Activated CD4-positive, alpha-beta T cell treated with anti-CD3 and anti-CD28 coated beads for 24 hours (primary cell): ENCODE data around the gene ZSCAN1.

Experiments
- DNase-seq, 2 donors: peaks; one replicate each; pipeline ENCODE4 v3.0.0-alpha.2; 2020; ENCODE audit warnings: low read depth in 2 of 2

Gene ZSCAN1

DNA sequence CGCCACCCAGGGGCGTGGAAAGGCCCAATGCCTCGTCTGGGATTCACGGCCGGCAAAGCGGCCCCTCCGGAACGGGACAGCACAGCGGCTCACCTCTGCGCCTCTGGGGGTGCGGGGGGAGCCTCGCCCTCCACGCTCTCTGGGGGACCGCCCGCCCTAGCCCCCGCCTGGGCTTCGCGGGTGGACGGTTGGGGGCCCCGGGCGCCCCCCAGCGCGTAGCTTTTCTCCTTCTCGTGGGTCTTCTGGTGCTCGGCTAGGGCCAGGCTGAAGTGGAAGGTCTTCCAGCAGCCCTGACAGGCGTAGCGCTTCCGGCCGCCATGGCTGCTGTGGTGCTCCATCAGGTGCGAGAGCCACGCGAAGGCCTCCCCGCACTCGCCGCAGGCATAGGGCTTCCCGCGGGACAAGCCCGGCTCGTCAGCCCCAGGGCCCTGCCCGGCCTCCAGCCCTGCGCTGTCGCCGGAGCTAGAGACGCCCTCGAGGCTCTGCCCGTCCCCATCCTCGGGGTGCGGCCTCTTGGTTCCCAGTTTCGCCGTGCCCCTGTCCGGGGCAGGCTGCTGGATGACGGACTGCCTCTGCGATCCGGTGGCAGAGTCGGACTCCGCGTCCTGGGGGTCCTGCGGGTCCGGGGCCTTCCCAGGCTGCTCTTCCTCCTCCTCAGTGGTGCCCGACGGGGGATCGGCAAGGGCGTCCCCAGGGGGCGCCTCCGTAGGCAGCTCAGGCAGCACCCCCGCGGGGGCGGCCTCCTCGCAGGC lies 50.9 kb downstream of the ZSCAN1 start:
- no peak for DNase-seq

DNA sequence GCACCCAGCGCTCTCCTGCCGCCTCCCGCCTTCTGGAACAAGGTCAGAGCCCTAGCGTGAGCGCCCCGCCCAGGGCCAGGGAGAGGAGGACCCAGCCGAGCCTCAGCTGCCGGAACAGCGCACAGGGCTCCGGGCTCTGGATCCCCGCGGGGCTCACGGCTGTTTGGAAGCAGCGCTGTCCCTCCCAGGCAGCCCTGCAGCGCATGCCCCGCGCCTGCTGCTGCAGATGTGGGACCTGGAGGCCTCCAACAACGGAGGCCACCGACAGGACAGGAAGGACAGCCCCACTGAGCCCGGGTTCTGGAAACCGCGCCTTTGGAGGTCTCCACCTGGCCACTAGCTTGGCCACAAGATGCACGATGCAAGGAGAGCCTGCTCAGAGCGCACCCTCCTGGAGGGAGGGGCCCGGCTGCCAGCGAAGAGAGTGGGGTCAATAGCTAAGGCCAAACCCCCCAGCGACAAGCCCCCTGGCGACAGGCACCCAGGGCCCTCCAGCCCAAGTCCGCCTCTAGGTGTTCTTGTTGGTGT lies 51.6 kb downstream of the ZSCAN1 start:
- DNase-seq: no peak

DNA sequence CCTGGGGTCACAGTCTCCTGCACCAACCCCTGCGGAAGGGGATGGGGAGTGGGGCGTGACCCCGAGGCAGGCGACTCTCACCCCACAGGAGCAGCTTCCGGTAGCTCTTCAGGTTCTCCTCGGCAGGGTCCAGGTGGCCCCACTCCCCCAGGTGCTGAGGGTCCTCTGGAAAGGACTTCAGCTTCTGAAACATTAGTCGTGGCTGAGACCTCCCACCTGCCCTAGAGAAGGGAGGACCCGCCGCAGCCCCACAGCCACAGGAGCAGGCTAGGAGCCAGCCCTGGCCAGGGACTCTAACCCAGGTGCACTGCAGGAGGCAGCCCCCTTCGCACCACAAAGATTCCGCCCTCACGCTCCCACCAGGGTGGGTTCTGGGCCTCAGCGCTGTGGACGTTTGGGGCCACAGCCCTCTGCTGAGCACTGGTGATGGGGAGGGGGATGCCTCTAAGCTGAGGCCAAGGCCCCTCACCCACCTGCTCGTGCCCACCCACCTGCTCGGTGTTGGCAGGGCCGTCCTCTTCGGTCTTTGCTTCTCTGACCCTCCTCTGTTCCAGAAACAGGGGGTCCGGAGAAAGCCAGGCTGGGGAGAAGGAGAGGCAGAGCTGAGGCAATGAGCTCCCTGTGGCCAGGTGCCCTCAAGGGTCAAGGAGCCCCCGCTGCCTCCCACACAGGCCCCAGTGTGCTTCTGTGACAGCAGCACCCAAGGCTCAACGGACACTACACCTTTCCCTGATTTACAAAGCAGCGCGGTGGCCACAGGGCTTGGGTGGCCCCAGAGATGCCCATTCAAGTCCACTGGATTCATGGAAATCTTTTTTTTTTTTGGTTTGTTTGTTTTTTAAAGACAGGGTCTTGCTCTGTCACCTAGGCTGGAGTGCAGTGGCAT lies 53.2 kb downstream of the ZSCAN1 start:
- DNase-seq: no peak

DNA sequence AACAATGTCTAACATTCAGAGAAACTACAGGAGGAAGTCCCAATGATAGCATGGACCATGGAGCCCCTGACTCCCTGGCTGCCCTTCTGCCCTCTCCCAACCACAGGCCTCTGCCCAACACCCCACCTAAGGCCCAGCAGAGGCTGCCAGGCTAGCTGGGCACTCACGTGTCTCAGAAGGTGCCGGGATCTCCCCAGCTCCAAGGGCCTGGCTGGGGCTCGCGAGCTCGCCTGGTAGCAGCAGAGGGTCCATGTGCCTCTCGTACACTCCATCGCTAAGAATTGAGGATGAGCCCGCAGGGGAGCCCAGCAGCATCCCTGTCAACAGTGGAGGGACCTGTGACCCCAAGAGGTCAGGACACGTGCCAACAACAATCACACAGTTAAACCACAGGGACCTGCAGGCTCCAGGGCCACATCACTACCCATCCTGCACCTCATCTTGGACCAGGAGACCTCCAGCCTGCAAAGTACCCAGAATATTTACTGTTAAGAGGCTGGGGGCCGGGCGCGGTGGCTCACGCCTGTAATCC lies 54.8 kb downstream of the ZSCAN1 start:
- no peak for DNase-seq

DNA sequence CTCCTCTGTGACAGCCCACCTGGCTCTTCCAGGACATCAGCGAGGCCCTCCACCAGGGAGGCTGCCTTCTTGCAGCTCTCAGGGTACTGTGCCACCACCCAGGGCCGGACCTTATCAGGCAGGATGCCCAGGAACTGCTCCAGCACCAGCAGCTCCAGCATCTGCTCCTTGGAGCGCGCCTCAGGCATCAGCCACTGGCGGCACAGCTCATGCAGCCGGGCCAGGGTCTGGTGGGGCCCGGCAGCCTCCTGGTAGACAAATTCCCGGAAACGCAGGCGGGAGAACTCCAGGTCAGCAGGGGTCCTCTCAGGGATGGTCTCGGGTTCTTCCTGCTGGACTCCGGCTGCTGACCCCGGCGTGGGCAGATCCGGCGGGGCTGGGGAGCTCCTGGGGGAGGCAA lies 56.0 kb downstream of the ZSCAN1 start:
- no peak for DNase-seq

DNA sequence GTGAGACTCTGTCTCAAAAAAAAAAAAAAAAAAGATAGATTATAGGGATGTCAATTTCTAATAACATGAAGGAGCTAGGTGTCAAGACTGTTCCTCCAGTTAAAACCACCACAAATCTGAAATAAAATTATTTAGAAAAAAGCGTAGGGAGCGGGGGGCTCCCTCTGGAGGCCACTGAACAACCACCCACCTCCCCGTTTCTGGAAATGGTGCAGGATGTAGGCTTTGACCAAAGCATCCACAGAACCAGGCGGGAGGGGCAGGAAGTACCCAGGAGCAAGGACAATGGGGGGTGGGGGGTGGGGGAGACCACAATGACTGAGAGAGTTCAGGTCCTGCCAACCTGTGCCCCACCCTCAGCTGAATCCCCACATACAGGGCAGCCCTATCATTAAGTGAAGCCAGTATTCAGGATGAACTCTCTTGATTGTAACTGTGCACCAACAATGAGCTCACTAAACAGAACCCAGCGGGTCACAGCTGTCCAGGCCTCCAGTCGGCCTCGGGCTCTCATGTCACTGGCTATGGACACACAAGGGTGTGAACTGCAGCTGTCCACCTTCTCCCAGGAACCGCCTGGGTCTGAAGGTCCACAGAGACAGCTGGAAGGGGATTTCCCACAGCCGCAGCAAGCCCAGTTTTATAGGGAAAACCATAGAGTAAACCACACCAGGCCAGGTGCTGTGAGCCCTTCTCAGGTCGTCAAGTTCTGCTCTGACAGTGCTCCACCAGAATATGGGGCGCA lies 57.6 kb downstream of the ZSCAN1 start:
- no peak for DNase-seq

DNA sequence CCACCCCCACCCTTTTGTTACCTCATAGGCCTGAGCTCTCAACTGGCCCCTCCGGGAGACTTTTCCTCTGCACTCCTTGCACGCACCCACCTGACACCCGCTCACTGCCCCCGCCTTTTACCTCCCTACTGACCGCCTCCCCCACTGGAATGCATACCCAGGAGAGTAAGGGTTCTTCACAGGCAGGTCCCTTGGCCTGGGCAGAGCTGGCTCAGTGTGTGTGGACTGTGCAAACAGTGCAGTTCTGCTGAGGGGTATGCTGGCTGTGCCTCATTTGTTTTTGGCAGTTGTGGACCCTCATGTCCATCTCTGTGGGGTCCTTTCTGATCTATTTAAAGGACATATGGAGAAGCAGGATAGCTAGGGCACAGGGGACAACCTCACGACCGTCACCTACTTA lies 59.2 kb downstream of the ZSCAN1 start:
- no peak for DNase-seq

DNA sequence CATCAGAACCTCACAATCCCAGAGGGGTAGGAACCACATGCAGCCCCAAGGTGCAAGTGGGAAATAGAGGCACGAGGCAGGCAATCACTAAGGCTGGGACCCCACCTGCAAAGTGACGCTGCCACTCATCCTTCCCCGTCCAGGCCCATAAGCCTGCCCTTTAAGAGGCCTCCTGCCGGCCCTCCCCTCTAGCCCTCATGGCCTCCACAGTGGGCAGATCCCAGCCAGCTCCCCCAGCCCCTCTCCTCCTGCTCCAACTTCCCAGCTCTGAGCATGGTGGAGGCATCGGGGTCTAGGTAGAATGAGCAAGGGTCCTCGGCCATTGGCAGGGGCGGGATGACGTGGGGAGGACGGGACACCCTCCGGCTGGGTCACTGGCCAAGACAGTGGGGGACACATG lies 61.5 kb downstream of the ZSCAN1 start:
- no peak for DNase-seq

DNA sequence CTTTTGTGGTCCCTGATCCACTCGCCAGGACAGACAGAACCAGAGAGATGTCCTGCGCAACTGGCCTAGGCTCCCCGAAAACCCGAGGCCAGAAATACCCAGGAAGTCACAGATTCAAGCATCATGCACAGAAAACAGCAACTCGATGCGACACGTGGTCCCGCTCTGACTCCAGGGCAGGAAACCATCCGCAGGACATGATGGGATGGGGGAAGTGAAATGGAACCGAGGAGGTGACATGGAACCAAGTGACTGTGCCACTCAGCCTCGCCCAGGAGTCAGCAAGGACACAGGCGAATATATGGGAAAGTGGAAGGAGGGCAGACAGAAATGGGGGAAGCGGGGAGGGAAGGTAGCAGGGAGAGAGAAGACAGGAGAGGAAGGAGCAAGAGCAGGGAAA lies 63.1 kb downstream of the ZSCAN1 start:
- no peak for DNase-seq

DNA sequence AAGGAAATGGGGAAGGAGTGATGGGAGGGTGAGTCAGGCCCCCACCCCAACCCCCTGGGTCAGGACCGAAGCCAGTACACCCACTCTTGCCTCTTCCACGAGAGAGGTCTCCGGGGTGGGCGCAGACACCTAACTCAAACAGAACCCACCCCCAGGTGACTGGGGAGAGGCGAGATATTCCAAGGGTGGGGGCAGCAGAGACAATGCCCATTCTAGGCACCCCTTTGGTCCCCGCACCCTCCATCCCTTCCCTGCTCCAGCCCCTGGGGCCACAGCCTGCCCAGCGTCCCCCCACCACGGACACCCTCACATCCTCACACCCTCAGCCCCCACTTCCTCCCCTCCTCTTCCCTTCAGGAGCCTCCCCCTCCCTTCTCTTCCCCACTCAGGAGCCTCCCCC lies 63.5 kb downstream of the ZSCAN1 start:
- no peak for DNase-seq

DNA sequence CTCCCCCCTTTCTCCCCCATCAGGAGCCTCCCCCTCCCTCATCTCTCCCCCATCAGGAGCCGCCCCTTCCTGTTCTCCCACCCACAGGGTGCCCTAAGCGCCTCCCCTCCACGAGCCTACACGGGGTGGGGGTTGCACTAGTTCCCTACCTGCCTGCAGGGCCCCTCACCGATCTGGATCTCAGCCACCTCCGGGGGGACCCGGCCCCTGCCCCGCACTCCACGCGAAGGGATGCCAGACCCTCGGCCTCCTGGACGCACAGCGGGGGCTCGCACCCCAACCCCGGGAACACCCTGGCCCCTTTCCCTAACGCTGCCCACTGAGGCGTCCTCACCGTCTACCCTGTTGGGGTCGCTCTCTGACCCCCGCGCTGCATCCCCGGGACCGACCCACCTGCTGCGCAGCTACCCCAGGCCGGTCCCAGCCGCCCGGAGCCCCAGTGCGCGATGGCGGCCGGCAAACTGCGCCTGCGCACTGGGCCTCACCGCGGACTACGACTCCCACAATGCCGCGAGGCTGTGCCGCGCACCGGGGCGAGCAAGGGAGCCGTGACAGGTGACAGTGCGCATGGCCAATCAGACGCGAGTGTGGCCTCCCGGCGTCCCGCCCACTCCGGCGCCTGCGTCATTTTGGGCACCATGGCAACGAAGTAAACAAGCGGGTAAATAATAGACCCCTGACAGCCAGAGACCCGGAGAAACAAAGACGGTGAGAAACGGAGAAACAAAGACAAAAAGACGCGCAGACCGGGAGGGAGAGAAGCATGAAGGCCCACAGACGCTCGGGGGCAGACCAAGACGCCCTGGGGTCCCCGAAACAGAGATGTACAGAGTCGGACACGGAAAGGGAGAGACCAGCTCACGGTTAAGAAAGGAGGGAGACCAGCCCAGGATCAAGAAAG lies 64.2 kb downstream of the ZSCAN1 start, which contains the start of gene ZSCAN18:
Gene ZSCAN18 (minus strand): TSS at position 451 of the 901 bp plus-strand sequence. CDS start 7,964 bp downstream, outside the sequence.
- DNase-seq: peak; percentile 84 to 88

DNA sequence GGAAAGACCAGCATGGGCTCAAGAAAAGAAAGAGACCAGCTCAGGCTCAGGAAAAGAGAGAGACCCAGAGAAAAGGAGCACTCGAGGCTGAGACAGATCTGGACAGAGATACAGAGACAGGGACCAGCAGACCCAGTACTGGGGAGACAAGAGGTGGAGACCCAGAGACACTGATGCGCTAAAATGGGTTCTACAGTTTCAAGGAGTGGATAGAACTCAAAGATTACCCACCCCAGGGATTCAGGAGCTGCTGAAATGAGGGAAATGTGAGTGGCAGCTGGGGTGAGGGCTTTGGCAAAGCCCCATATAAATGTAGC lies 64.8 kb downstream of the ZSCAN1 start:
- DNase-seq: no peak
